Naive thymus-derived CD8-positive, alpha-beta T cell (primary cell): ENCODE results near the gene CUEDC2. TPM values are rescaled to one million over a fixed set of nuclear protein-coding genes. Genes with fewer than 3 reads are reported as not detected.

ENCODE experiments used
- ATAC-seq, 2 donors: fragments of 150-1000 bp; cut with Tn5 transposase in 1 of 2; sonication (Bioruptor Pico), chemical (Tn5 transposase) in 1 of 2; 1 replicate in 1 of 2; 2 replicates in 1 of 2; pipeline ENCODE4 v1.10.0; 2021; ENCODE audit warnings: mild to moderate bottlenecking in 2 of 2, moderate library complexity in 2 of 2
- POLR2A ChIA-PET: fragments of 350-600 bp; sonication (Branson Sonifier 250); formaldehyde crosslinking; loops from one replicate; lab custom pipeline; 2021; ENCODE audit warnings: antibody characterized with exemption; lab: Charles Lee
- DNase-seq, 10 donors: peaks; one replicate each; pipeline versions ENCODE4 v3.0.0 to v3.0.0-alpha.2; 2020 to 2022
- H3K27ac Mint-ChIP-seq, 10 donors: one replicate each; pipeline ENCODE4 v1.8.0; 2020 to 2022; ENCODE audit warnings: mild to moderate bottlenecking in 10 of 10, mixed read lengths in 10 of 10, moderate library complexity in 4 of 10, inconsistent platforms in 1 of 10
- H3K27me3 Mint-ChIP-seq, 5 donors: one replicate each; pipeline ENCODE4 v1.8.0; 2021 to 2022; ENCODE audit warnings: mixed read lengths in 5 of 5
- H3K36me3 Mint-ChIP-seq, 3 donors: one replicate each; pipeline ENCODE4 v1.8.0; 2020 to 2022; ENCODE audit warnings: mixed read lengths in 3 of 3, mild to moderate bottlenecking in 2 of 3, inconsistent platforms in 1 of 3
- H3K4me1 Mint-ChIP-seq, 4 donors: one replicate each; pipeline ENCODE4 v1.8.0; 2021 to 2022; ENCODE audit warnings: mixed read lengths in 4 of 4
- H3K4me3 Mint-ChIP-seq, 10 donors: one replicate each; pipeline ENCODE4 v1.8.0; 2020 to 2022; ENCODE audit warnings: mild to moderate bottlenecking in 10 of 10, mixed read lengths in 10 of 10, moderate library complexity in 6 of 10, inconsistent platforms in 1 of 10
- H3K9me3 Mint-ChIP-seq, 9 donors: one replicate each; pipeline ENCODE4 v1.8.0; 2020 to 2022; ENCODE audit warnings: mixed read lengths in 9 of 9, mild to moderate bottlenecking in 3 of 9, inconsistent platforms in 1 of 9, moderate library complexity in 1 of 9
- microRNA-seq: library from miRNA; unstranded; fragments of <30 nt; microRNA quantifications from one replicate; pipeline ENCODE4 v1.2.0, GENCODE V29; 2022; ENCODE audit warnings: borderline microRNAs expressed
- polyA plus RNA-seq, 3 donors: library from polyadenylated mRNA; unstranded; fragments of 300-500 nt; fragmentation: Illumina TruSeq; gene quantifications; one replicate each; pipeline ENCODE4 v1.2.3, GENCODE V29; 2021
- total RNA-seq, 8 experiments: library from RNA in 2 of 8; stranded (reverse) in 2 of 8; gene quantifications; one replicate each; pipeline ENCODE4 v1.2.3 and lab custom pipeline; 2021 to 2026

The CUEDC2 gene
- total and polyA plus RNA-seq, 5 experiments from 2014 or later, result 36.5 to 76.9 (median 60.6) TPM

GRCh38 chr10:102375250-102375649, 57.1 kb downstream of the CUEDC2 start:
- peaks cover 5 to 82% (median 36%) of the 10 kb centered on the region in 3 donors for H3K36me3 Mint-ChIP-seq
- DNase-seq, result peak in 1 of 10 donors; percentile 11

More at GRCh38 chr10:102375250-102375649, 57.1 kb downstream of the CUEDC2 start:
- Mint-ChIP-seq H3K4me3 (no peak overlapping the region), H3K27me3 (no peaks in the 10 kb centered on the region), H3K27ac (peak overlapping the region in 1 of 10 donors; percentile 39), H3K9me3 (no peaks in the 10 kb centered on the region), H3K4me1 (no peaks in the 10 kb centered on the region)
- POLR2A ChIA-PET, result interaction anchor here (0.5 kb wide), 1 partner anchor 488 kb away, joined by 3 read pairs; no protein-coding TSS in a partner anchor
- ATAC-seq, result no peak

Small RNA genes within 50 kb of the gene (microRNA-seq; reads per million reads assigned to microRNA genes)
- gene MIR146B, result 52,894 reads per million, percentile 97 among the genes with 10 or more reads in this experiment

Other genes starting within 250 kb of the CUEDC2 start
- gene ELOVL3, start 206.3 kb downstream of the CUEDC2 start, total RNA-seq, result not detected
- gene ELOVL3, start 206.3 kb downstream of the CUEDC2 start, polyA plus RNA-seq, result not detected
- gene PITX3, start 191.1 kb downstream of the CUEDC2 start, total RNA-seq, result not detected
- gene PITX3, start 191.1 kb downstream of the CUEDC2 start, polyA plus RNA-seq, result not detected
- gene GBF1, start 187.0 kb downstream of the CUEDC2 start, total RNA-seq, result 10 to 100 TPM; 36.9 to 41.0 TPM
- gene GBF1, start 187.0 kb downstream of the CUEDC2 start, polyA plus RNA-seq, result 10 to 100 TPM in 2 of 3 donors, 1 to 10 TPM in 1; 6.3 to 17.1 (median 10.7) TPM
- gene NFKB2, start 36.9 kb downstream of the CUEDC2 start, total RNA-seq, result 100 to 1,000 TPM; 111 to 123 TPM
- 10 to 100 TPM in 1 of 3 donors, 1 to 10 TPM in 2; 6.1 to 14.6 (median 9.1) TPM for gene NFKB2, start 36.9 kb downstream of the CUEDC2 start, polyA plus RNA-seq
- gene PSD, start 13.8 kb downstream of the CUEDC2 start, total RNA-seq, result 10 to 100 TPM; 11.9 to 13.3 TPM
- gene PSD, start 13.8 kb downstream of the CUEDC2 start, polyA plus RNA-seq, result 1 to 10 TPM; 4.9 to 5.9 (median 5.3) TPM
- gene FBXL15, start 11.7 kb downstream of the CUEDC2 start, total RNA-seq, result 10 to 100 TPM; 18.7 to 21.1 TPM
- 10 to 100 TPM; 26.8 to 35.5 (median 28.5) TPM for gene FBXL15, start 11.7 kb downstream of the CUEDC2 start, polyA plus RNA-seq
- under 1 TPM; 0.52 to 0.73 TPM for gene C10orf95, start 19.0 kb upstream of the CUEDC2 start, total RNA-seq
- gene C10orf95, start 19.0 kb upstream of the CUEDC2 start, polyA plus RNA-seq, result under 1 TPM; 0.68 to 0.97 (median 0.68) TPM
- 10 to 100 TPM; 50.7 to 57.4 TPM for gene ACTR1A, start 70.1 kb upstream of the CUEDC2 start, total RNA-seq
- gene ACTR1A, start 70.1 kb upstream of the CUEDC2 start, polyA plus RNA-seq, result 10 to 100 TPM; 45.9 to 60.7 (median 55.4) TPM
- 10 to 100 TPM; 11.8 to 14.3 TPM for gene SUFU, start 71.4 kb upstream of the CUEDC2 start, total RNA-seq
- 1 to 10 TPM; 2.3 to 7.4 (median 3.0) TPM for gene SUFU, start 71.4 kb upstream of the CUEDC2 start, polyA plus RNA-seq
- gene TRIM8, start 211.9 kb upstream of the CUEDC2 start, total RNA-seq, result 10 to 100 TPM; 61.4 to 67.3 TPM
- 10 to 100 TPM; 27.5 to 53.2 (median 34.7) TPM for gene TRIM8, start 211.9 kb upstream of the CUEDC2 start, polyA plus RNA-seq